ENCODE measurements around the gene FBXL13.
"Not testable (repeated sequence)": the region's sequence is repeated elsewhere in the genome, so short reads cannot be mapped to it uniquely, and the experiment has no call there.

The FBXL13 gene

GRCh38 chr7:102988088-102988487 is 86.5 kb downstream of the FBXL13 start:
- no peak for DNase-seq (ENCODE audit: low read depth in 1 of 2, low spot score in 1 of 2)

- no peak for DNase-seq (ENCODE audit: low read depth in 1 of 2, low spot score in 1 of 2)
Measured at GRCh38 chr7:102985176-102985783, 89.3 kb downstream of the FBXL13 start.

- no peak for DNase-seq (ENCODE audit: low read depth in 1 of 2, low spot score in 1 of 2)
Measured at GRCh38 chr7:102983602-102984001, 91.0 kb downstream of the FBXL13 start.

GRCh38 chr7:102982235-102982634 is 92.4 kb downstream of the FBXL13 start:
- DNase-seq (ENCODE audit: low read depth in 1 of 2, low spot score in 1 of 2) = no peak

GRCh38 chr7:102981451-102981850 is 93.1 kb downstream of the FBXL13 start:
- no peak for DNase-seq (ENCODE audit: low read depth in 1 of 2, low spot score in 1 of 2)

GRCh38 chr7:102979670-102980069 is 94.9 kb downstream of the FBXL13 start:
- no peak for DNase-seq (ENCODE audit: low read depth in 1 of 2, low spot score in 1 of 2)

- no peak for DNase-seq (ENCODE audit: low read depth in 1 of 2, low spot score in 1 of 2)
Measured at GRCh38 chr7:102978284-102978683, 96.3 kb downstream of the FBXL13 start.

GRCh38 chr7:102977586-102977985 is 97.0 kb downstream of the FBXL13 start:
- not testable (repeated sequence) for DNase-seq (ENCODE audit: low read depth in 1 of 2, low spot score in 1 of 2)

- DNase-seq (ENCODE audit: low read depth in 1 of 2, low spot score in 1 of 2) = no peak
Measured at GRCh38 chr7:102976493-102976892, 98.1 kb downstream of the FBXL13 start.

GRCh38 chr7:102975854-102976253 is 98.7 kb downstream of the FBXL13 start:
- no peak for DNase-seq (ENCODE audit: low read depth in 1 of 2, low spot score in 1 of 2)

GRCh38 chr7:102974366-102975236 is 100.0 kb downstream of the FBXL13 start:
- no peak for DNase-seq (ENCODE audit: low read depth in 1 of 2, low spot score in 1 of 2)

GRCh38 chr7:102973096-102973802 is 101.3 kb downstream of the FBXL13 start:
- no peak for DNase-seq (ENCODE audit: low read depth in 1 of 2, low spot score in 1 of 2)

GRCh38 chr7:102967798-102968197 is 106.8 kb downstream of the FBXL13 start:
- no peak for DNase-seq (ENCODE audit: low read depth in 1 of 2, low spot score in 1 of 2)

GRCh38 chr7:102966465-102966864 is 108.1 kb downstream of the FBXL13 start:
- no peak for DNase-seq (ENCODE audit: low read depth in 1 of 2, low spot score in 1 of 2)

- not testable (repeated sequence) for DNase-seq (ENCODE audit: low read depth in 1 of 2, low spot score in 1 of 2)
Measured at GRCh38 chr7:102961993-102962392, 112.6 kb downstream of the FBXL13 start.

GRCh38 chr7:102958004-102958403 is 116.6 kb downstream of the FBXL13 start:
- DNase-seq (ENCODE audit: low read depth in 1 of 2, low spot score in 1 of 2) = not testable (repeated sequence)

GRCh38 chr7:102954359-102954758 is 120.2 kb downstream of the FBXL13 start:
- DNase-seq (ENCODE audit: low read depth in 1 of 2, low spot score in 1 of 2) = not testable (repeated sequence)

GRCh38 chr7:102953406-102953805 is 121.2 kb downstream of the FBXL13 start:
- no peak for DNase-seq (ENCODE audit: low read depth in 1 of 2, low spot score in 1 of 2)

GRCh38 chr7:102951839-102952238 is 122.8 kb downstream of the FBXL13 start:
- DNase-seq (ENCODE audit: low read depth in 1 of 2, low spot score in 1 of 2) = no peak

- DNase-seq (ENCODE audit: low read depth in 1 of 2, low spot score in 1 of 2) = no peak
Measured at GRCh38 chr7:102944241-102944640, 130.4 kb downstream of the FBXL13 start.

- no peak for DNase-seq (ENCODE audit: low read depth in 1 of 2, low spot score in 1 of 2)
Measured at GRCh38 chr7:102943423-102944169, 131.0 kb downstream of the FBXL13 start.
